K562 (cell line): ENCODE data around the gene MEX3A. TPM values are rescaled to one million over a fixed set of nuclear protein-coding genes. Genes with fewer than 3 reads are reported as not detected.

Experiments
- BRF2 ChIP-seq: IDR thresholded peaks from 3 replicates; pipeline ENCODE4 v1.6.1; 2011; ENCODE audit warnings: borderline replicate concordance, mild to moderate bottlenecking; ENCODE audit not compliant: insufficient read length, insufficient read depth
- ID3 ChIP-seq, 2 experiments: fragments of 250-450 bp in 1 of 2; fragments of 450-650 bp in 1 of 2; sonication (Bioruptor Pico) in 1 of 2; IDR thresholded peaks; 2 replicates each; pipeline versions ENCODE4 v1.6.1 to v1.8.0; 2016 to 2021; ENCODE audit warnings: mild to moderate bottlenecking in 2 of 2, moderate library complexity in 2 of 2, missing compliant biosample characterization in 1 of 2, missing genetic modification characterization in 1 of 2
- POLR2AphosphoS2 ChIP-seq: IDR thresholded peaks from 2 replicates; pipeline ENCODE4 v1.6.1; 2012; ENCODE audit warnings: low read length, improper control_type of control experiment
- PRPF4 ChIP-seq: fragments of 200-400 bp; formaldehyde crosslinking; IDR thresholded peaks from one replicate; pipeline ENCODE4 v1.6.1; 2017; ENCODE audit warnings: low read length, low read depth, mild to moderate bottlenecking; ENCODE audit not compliant: insufficient read depth, poor library complexity, severe bottlenecking
- REST ChIP-seq, 2 experiments: fragments of 450-650 bp; formaldehyde crosslinking in 1 of 2; IDR thresholded peaks; 2 replicates each; pipeline versions ENCODE4 v1.4.0 to v1.6.1; 2014 to 2020; ENCODE audit warnings: mild to moderate bottlenecking in 2 of 2, borderline replicate concordance in 1 of 2, low read depth in 1 of 2
- RREB1 ChIP-seq: fragments of 250-450 bp; sonication (Bioruptor Pico); IDR thresholded peaks from 2 replicates; pipeline ENCODE4 v1.4.0; 2020
- TRIM28 ChIP-seq: fragments of 450-650 bp; IDR thresholded peaks from 2 replicates; pipeline ENCODE4 v1.6.1; 2017
- ZKSCAN3 ChIP-seq: fragments of 250-450 bp; sonication (Bioruptor Pico); IDR thresholded peaks from 2 replicates; pipeline ENCODE4 v1.4.0; 2020
- ZNF311 ChIP-seq: fragments of 250-450 bp; sonication (Bioruptor Pico); IDR thresholded peaks from 2 replicates; pipeline ENCODE4 v1.4.0; 2020; ENCODE audit warnings: mild to moderate bottlenecking, moderate library complexity
- polyA plus RNA-seq, 8 experiments: library from polyadenylated mRNA; depleted of rRNA in 4 of 8; stranded (reverse) in 5 of 8; unstranded in 3 of 8; fragments of >200 nt; fragmentation: Nextera tagmentation in 2 of 8; fragmentation: Illumina TruSeq in 1 of 8; extraction: Ambion mirVana in 2 of 8; extraction: Trizol in 1 of 8; gene quantifications; 2 replicates each; pipeline versions ENCODE4 v1.2.1 to v1.2.3, GENCODE V29; 2011 to 2014; ENCODE audit warnings: inconsistent platforms in 1 of 8, missing spikeins in 1 of 8
- total RNA-seq, 7 experiments: library from RNA; depleted of rRNA in 6 of 7; stranded (reverse); fragments of >200 nt in 6 of 7; fragmentation: Illumina TruSeq in 2 of 7; extraction: Trizol in 2 of 7; gene quantifications; 2 replicates each; pipeline versions ENCODE4 v1.2.1 to v1.2.3, GENCODE V29; 2011 to 2021; ENCODE audit warnings: low replicate concordance in 1 of 7

MEX3A gene
- total and polyA plus RNA-seq, 9 of the 15 experiments (the other 6 are each of a cell fraction or from before 2014, with no cell fraction given), result 0.36 to 13.7 (median 5.2) TPM

GRCh38 chr1:156129687-156130577, 47.7 kb upstream of the MEX3A start (continued):
- TF ChIP-seq TRIM28 (no peak), POLR2AphosphoS2 (no peak), RREB1 (CRISPR knock-in tag) (no peak), REST (IDR thresholded peaks at IDR 0.05; ENCODE audit: borderline replicate concordance) (peak; percentile 91), REST (CRISPR knock-in tag; IDR thresholded peaks at IDR 0.05; ENCODE audit: low read depth) (no peak), ZNF311 (CRISPR knock-in tag) (no peak), PRPF4 (no peak), ZKSCAN3 (CRISPR knock-in tag) (no peak), BRF2 (no peak), ID3 (CRISPR knock-in tag; IDR thresholded peaks at IDR 0.05) (no peak), ID3 (tag; IDR thresholded peaks at IDR 0.05) (0 out of 2 replicates have a peak, but pooled peaks have one; percentile 21)
